T47D (cell line): Measurements from ENCODE around the gene CAPN2.

Source experiments
- DNase-seq, 2 experiments: peaks; one replicate each; pipeline versions ENCODE4 v3.0.0 to v3.0.0-alpha.2; 2011 to 2012; ENCODE audit warnings: low read depth in 1 of 2, low spot score in 1 of 2
- JUND ChIP-seq: IDR thresholded peaks from 2 replicates; pipeline ENCODE4 v1.6.1; 2012; ENCODE audit warnings: low read depth
- in situ Hi-C: cut with HindIII; loops from 2 replicates; pipeline ENCODE4 v1.10.0; 2016; ENCODE audit warnings: low sequenced_read_pairs, low pct_unique_long_range_greater_than_20kb

Gene CAPN2

DNA sequence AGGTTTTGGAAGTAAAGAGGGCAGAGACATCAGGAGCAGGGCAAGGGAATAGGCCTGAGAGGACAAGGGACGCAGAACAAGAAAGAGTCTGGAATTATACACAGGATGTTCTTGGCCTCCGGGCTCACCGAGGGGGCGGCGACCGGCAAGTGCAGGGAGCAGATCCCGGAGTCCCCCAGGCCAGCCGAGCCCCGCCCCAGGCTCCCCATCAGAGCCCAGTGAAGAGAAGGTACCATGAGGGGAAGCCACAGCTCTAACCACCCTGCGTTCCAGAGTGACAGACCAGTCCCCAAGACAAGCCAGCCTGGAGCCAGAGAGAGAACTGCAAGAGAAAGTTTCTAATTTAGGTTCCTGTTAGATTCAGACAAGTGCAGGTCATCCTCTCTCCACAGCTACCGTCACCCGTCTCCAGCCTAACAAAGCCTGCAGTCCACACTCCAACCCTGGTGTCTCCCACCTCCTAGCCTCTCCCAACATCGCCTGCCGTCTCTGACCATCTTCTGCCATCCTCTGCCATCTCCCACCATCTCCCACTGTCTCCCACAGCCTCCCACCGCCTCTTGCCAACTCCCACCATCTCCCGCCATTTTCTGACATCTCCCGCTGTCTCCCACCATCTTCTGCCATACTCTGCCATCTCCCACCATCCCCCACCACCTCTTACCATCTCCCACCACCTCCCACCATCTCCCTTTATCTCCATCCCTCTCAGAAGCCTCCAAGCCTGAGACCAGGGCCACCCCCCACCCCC is 42.5 kb downstream of the CAPN2 start:
- no peak for TF ChIP-seq JUND
- in situ Hi-C loops = no loop called here
- no peak for DNase-seq

GRCh38 chr1:223755432-223755792 is 43.1 kb downstream of the CAPN2 start:
- no peak for DNase-seq
- in situ Hi-C loops = no loop called here
- TF ChIP-seq JUND = no peak

DNA sequence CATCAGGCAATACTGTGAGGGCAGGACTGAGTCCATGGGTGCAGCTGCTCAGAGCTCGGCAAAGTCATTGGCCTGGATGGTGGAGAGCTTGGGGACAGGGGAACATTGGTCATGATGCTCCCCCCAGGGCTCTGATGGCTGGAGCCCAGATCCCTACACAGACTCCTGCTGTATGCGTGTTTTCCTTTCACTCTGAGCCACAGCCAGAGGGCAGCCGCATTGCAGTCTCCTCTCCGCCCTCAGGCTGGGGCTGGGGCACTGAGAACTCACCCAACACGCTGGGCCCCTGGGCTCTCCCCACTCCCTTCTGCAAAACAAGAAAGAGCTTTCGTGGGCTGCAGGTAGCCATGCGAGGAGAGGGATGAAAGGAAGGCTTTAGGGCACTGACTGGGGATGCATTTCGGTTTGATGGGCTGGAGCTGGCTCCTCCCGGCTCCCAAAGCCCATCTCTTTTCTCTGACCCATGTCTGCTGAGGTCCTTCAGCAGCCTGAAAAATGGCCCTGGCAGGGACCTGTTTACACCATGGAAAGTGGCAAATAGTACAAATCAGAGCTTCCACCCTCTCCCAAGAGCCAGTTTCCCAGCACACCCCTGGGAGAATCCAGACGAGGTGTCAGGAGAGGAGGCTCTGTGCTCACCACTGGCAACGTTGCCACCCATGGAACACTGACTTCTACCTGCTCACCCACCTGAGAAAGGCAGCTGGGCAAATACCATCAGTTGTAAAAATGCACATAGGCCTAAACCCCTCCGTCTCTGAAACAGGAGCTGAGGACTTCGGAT is 43.8 kb downstream of the CAPN2 start:
- in situ Hi-C loops = no loop called here
- TF ChIP-seq JUND = no peak
- no peak for DNase-seq

- in situ Hi-C loops = no loop called here
- no peak for DNase-seq
- TF ChIP-seq JUND = no peak
These were observed 44.7 kb downstream of the CAPN2 start for GRCh38 chr1:223756806-223757700.

DNA sequence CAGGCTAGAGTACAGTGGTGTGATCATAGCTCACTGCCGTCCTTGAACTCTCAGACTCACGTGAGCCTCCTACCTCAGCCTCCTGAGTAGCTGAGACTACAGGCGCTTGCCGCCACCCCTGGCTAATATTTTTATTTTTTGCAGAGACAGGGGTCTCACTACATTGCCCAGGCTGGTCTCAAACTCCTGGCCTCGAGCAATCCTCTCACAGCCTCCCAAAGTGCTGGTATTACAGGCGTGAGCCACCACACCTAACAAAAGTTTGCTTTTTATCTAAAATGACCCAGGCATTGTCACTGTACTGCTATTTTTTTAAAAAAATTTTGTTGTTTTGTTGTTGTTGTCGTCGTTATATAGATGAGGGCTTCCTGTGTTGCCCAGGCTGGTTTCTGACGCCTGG is 46.4 kb downstream of the CAPN2 start:
- in situ Hi-C loops = no loop called here
- no peak for TF ChIP-seq JUND
- DNase-seq = no peak

DNA sequence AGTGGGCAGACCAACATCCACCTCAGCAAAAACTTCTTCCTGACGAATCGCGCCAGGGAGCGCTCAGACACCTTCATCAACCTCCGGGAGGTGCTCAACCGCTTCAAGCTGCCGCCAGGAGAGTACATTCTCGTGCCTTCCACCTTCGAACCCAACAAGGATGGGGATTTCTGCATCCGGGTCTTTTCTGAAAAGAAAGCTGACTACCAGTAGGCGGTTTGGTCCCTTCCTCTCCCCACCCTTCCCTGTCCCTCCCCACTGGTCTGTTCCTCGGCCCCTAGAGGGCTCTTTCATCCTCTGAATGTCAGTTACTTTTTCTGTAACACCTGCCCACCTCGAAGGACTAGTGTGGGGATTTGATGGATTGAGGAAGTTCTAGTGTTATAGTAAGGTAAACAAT is 46.9 kb downstream of the CAPN2 start:
- in situ Hi-C loops = no loop called here
- no peak for TF ChIP-seq JUND
- DNase-seq = no peak

DNA sequence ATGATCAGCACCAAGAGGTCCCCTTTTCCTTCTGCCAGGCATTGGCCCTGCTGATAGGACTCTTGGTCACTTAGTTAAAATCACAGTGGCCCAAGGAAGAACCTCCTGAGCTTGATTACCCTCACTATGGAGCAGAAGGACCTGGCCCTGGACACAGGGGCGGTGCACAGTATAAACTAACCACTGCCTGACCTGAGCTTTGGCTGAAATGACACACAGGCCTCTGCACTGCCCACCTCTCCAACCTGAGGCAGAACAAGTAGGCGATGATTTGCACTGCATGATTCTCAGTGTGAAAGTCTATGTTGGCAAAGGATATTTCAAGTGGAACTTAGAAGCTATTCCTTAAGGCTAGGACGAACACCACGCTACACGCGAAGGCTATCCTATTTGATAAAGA is 48.5 kb downstream of the CAPN2 start:
- no peak for TF ChIP-seq JUND
- in situ Hi-C loops = no loop called here
- DNase-seq = no peak

GRCh38 chr1:223761411-223761810 is 49.1 kb downstream of the CAPN2 start:
- no peak for DNase-seq
- TF ChIP-seq JUND = no peak
- in situ Hi-C loops = no loop called here

DNA sequence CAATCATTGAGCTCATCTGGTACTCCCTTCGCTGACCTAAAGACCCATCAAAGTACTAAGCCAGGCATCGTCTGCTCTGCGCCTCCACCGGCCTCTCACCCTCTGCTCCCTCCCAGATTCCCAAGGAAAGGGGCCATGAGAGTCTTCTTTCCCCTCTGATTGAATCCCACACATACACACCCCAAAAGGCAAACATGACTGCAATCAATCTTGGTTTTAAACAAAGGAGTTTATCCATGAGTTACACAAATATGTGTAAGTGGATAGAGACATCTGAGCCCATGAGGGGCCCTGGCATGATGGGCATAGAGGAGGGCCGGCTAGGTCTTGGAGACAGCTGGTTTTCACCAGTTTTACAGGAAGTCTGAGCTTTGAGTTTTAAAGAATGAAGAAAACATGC is 50.9 kb downstream of the CAPN2 start:
- no peak for DNase-seq
- no peak for TF ChIP-seq JUND
- in situ Hi-C loops = no loop called here

- in situ Hi-C loops = no loop called here
- DNase-seq = no peak
- TF ChIP-seq JUND = no peak
These were observed 51.5 kb downstream of the CAPN2 start for GRCh38 chr1:223763881-223764280.

DNA sequence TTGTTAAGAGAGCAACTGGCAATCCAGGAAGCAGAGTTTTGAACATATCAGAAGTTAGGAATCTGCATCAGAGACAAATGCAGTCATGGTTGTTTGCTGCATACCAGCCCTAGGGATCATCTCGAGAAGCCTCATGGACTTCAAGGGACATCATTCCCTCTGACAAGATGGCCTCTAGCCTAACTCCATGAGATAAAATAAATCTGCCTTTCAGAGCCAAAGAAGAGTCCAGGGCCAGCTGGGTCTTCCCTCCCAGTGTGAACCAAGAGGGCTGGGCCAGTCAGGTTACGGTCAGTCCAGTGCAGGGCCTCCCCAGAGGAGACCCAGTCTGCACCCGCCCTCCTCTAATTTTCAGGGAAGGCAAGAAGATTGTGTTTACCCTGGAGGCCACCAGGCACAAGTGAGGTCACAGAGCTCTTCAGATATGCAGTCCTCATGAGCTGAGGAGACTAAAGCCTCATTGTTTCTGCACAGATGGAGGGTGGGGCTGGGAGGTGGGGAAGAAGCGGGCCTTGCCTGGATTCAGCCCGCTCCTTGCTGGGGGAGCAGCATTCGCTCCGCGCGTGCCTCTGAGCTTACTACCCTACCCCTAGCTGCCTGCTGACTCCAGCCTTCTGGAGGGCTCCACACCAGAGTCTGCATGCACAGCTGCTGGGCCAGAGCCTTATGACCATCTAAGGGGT is 52.8 kb downstream of the CAPN2 start:
- DNase-seq = no peak
- no peak for TF ChIP-seq JUND
- in situ Hi-C loops = no loop called here

GRCh38 chr1:223765719-223766340 is 53.5 kb downstream of the CAPN2 start:
- in situ Hi-C loops = no loop called here
- TF ChIP-seq JUND = no peak
- DNase-seq = no peak
